Right forelimb (tissue), 1 donor: ENCODE results near the gene JAM2.
A peak's percentile ranks its signal among the peaks of the same experiment; 100 is the strongest.
"Not testable (repeated sequence)": the region's sequence is repeated elsewhere in the genome, so short reads cannot be mapped to it uniquely, and the experiment has no call there.

ENCODE experiments used
- DNase-seq: peaks from one replicate; pipeline ENCODE4 v3.0.0-alpha.2; 2018

Gene JAM2, protein sequence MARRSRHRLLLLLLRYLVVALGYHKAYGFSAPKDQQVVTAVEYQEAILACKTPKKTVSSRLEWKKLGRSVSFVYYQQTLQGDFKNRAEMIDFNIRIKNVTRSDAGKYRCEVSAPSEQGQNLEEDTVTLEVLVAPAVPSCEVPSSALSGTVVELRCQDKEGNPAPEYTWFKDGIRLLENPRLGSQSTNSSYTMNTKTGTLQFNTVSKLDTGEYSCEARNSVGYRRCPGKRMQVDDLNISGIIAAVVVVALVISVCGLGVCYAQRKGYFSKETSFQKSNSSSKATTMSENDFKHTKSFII

DNA sequence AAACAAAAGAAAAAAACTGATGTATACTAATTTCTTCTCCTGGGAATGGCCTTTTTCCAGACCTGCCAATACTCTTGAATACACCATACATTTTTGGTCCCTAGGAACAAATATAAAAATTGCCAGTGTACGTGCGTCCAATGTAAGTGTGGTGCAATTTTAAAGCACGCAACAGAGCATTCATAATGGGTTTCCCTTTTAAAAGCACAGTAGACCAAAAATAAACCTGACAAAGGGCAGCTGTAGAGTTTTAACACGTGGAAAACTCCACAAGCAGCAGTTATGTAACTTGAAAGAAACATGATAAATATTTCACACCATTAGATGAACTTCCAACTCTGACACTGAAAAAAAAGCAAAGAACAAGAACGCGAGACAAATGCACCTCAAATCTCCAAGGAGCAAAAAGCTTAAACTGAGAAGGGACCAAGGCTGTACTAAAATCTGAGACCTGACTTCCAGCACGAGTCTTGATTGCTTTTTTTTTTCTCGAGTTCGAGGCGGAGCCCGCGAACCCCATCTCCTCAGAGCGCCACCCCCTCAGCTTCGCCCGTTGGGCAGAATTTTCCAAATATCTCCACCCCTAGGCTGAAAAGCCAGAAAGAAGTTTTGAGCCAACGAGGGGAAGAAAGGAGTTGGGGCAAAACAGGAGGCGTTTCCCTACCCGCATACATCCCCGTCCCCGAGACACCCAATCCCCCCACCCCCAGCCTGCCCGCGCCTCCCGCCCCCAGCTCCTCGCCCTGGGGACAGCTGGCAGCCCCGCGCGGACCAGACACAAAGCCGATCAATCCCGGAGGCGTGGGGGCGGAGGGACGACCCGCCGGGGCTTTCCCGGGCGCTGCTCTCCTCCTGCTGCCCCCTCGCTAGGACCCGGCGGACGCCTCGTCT is at the start of gene JAM2:
Gene JAM2 (plus strand): TSS at position 599 of the 891 bp plus-strand sequence. CDS start 564 bp downstream, outside the sequence.
- no peak for DNase-seq

DNA sequence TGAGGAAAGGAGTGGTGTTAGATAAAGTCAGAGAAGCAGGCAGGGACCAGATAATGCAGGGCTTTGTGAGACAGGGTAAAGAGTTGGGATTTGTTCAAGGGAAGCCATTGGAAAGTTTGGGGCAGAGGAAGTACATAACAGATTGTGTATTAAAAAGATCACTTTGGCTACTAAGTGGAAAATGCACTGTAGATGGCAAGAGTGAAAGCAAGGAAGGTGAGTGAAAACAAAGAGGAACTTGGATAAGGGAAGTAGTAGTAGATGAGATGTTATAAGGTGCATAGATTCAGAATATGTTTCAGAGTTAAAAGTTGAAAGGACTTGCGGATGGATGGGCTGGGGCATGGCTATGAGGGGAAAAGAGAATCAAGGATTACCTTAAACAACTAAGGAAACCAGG is 49.2 kb upstream of the JAM2 start:
- DNase-seq: no peak

DNA sequence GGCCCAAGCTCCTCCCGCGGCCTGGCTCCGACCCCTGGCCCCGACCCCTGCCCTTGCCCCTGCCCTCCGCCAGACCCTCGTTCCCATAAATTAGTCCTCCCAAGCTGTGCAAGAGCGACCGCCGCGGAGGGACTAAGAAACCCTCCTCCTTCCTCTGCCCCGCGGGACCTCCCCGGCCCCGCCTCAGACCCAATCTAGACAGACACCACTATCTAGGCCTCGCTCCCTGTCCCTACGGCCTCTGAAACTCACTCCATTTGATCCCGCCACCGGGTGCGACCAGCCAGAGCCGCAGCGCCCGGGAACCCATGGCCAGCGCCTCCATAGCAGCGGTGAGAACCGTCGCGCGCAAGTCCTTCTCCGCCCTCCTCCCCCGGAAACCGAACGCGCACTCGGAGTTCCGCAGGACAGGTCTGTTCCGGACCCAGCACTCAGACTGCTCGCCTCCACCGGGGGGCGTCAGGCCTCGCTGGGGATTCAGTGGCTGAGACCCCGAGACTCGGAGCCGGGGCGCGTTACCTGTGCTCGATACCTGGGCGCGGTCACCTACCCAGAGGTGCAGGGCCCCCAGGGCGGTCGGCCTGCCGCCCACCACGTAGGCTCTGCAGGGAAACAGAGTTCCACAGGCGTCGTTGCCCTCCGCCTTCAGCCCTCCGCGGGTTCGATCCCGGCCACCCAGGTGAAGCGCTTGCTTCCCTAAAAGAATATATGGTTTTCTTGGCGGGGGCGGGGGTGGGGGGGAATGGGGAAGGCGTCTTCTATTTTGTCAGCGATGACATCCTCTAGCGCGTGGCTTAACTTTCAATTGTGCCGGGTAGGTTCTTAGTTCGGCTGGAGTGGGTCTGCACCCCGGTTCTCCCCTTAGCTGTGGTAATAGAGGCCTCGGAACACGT is 31.7 kb upstream of the JAM2 start, which contains the start of gene MRPL39:
Gene MRPL39 (minus strand): TSS at position 331 of the 893 bp plus-strand sequence. CDS start 6 bp downstream, at position 325.
- DNase-seq: peak; percentile 93

DNA sequence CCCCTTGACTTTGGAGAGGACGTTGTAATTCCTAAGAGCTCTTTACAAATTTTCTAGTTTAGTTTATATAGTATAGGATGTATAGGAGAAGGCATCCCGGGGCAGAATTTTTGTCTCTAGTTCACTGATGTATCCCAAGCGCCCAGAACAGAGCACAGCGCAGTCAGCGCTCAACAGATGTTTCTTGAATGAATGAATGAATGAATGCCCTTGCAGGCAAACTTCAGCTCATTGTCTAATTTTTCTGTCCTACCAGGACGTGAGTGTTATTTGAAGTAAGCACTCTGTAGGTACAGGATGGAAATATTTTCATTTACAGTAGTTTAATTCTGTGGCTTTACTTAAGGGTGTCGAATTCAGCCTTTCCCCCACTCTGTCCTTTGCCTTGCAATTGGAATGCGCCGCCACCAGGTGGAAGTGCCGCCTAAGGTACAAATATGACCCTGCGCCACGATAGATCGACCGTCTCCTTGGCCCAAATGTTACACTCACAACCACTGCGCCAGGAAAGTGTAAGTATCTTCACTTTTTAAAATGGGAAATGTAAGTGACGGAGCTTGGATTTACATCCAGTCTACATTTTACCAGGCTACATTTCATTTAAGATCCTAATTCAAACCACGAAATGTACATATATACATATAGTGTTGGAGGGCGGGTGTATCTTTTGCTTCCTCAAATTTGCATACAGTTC is 30.9 kb upstream of the JAM2 start:
- peak; percentile 83 for DNase-seq

DNA sequence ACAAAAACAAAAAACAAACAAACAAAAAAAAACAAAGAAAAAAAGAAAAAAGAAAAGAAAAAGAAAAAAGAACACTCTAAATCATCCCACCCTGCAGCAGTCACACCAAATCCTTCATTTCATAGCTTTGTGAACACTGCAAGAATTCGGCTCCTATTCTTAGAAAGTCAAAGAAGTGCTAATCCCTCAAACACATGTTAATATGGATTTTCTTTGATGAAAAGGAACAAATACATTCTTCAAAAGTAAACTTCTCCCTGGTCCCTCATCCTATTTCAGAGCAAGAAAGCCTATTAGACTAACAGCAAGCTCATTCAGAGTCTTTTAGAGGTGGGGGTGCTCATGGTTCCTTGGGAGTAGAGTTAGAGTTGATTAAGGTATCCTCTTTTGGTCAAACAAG is 24.6 kb upstream of the JAM2 start:
- DNase-seq: no peak

GRCh38 chr21:25615880-25616279 is 23.2 kb upstream of the JAM2 start:
- DNase-seq: no peak

DNA sequence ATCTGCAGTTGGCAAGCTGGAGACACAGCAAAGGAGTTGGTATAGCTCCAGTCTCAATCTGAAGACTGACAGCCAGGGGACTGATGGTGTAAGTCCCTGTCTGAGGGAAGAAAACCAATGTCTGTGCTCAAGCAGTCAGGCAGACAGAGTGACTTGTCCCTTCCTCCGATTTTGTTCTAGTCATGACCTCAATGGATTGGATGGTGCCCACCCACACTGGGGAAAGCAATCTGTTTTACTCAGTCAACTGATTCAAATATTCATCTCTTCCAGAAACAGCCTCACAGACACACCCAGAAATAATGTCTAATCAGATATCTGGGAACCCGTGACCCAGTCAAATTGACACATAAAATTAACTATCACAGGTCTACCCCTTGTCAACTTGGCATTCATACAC is 19.9 kb upstream of the JAM2 start:
- no peak for DNase-seq

DNA sequence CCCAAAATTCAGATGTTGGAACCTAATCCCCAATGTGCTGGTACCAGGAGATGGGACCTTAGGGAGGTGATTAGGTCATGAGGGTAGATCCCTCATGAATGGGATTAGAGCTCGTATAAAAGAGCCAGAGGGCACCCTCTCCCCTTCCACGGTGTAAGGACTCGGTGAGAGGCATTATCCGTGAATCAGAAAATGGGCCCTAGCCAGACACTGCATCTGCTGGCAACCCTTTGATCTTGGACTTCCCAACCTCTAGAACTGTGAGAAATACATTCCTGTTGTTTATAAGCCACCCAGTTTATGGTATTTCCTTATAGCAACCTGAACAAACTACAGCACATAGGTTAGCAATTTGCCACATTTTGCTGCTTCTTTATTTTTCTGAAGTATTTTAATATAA is 14.5 kb upstream of the JAM2 start:
- no peak for DNase-seq

DNA sequence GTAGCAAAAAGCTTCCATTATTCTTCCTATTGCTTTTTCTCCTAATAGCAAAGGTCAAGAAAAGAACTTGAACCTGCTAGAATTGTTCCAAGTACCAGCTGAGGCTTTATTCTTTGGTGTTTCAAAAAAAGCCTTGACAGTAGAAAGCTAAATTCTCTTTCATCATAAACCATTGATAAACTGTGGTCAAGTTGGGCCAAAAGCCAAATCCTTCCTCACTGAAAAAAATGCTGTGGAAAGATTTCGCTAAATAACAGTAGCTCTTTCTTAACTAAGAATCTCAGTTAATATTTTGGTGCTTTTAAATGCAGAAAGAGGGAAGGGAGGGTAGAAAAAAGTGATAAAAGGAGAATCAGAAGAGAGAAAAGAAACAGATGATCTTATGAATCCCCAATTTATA is 14.0 kb upstream of the JAM2 start:
- DNase-seq: no peak

- DNase-seq: not testable (repeated sequence)
Observed at GRCh38 chr21:25625776-25626555, 13.1 kb upstream of the JAM2 start.

- no peak for DNase-seq
Observed at GRCh38 chr21:25626757-25627156, 12.3 kb upstream of the JAM2 start.

GRCh38 chr21:25632296-25632695 is 6.8 kb upstream of the JAM2 start:
- DNase-seq: no peak

GRCh38 chr21:25635310-25635709 is 3.7 kb upstream of the JAM2 start:
- no peak for DNase-seq

DNA sequence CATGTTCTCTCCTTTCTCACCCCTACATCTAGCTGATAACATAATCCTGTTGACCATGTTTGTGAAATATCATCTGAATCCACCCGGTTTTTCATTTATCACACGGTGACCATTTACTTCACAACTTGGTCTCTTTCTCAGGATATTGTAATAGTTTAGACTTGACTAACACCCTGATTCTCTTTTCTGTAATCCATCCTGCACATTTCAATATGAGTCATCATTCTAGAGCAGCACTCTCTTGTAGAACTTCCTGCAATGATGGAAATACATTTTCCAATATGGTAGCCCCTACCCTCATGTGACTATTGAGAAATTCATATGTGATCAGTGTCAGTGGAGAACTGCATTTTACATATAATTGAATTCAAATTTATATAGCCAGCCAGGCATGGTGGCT is 2.3 kb upstream of the JAM2 start:
- DNase-seq: no peak

DNA sequence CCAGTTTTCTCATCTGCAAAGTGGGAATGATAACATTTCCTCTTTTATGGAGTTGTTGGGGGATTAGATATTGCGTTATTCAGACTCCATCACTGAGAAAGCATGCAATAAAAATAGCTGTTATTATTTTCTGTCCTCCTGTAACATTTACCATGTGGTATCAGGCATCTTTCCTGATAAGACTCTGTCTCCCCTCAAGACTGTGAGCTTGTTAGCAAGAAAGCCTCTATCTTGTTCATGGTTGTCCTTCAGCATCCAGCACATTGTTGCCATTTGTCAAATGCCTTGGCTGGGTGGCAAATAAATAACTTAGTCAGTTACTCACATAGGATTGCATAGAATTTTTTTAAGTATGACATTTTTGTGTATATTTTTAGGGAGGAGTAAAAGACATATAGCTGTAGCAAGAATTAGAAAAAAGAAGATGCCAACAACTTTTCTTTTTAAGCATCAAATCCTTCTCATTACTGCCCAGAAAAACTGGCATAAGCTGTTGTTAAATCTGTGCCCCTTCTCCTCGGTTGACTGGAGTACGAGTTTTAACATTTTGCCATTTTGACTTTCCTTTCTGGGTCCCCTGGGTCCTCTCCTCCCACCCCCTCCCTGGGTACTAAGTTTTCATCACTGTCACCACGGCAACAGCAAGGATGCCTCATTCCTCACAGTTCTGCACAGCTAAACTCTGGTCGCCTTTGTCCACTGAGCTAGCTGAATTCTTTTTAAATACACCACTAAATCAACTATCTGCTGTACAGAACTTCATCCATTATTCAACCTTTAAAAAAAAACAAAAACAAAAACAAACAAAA is 1.0 kb upstream of the JAM2 start:
- no peak for DNase-seq

GRCh38 chr21:25639551-25640201 is 618 bp downstream of the JAM2 start:
- peak; percentile 80 for DNase-seq

DNA sequence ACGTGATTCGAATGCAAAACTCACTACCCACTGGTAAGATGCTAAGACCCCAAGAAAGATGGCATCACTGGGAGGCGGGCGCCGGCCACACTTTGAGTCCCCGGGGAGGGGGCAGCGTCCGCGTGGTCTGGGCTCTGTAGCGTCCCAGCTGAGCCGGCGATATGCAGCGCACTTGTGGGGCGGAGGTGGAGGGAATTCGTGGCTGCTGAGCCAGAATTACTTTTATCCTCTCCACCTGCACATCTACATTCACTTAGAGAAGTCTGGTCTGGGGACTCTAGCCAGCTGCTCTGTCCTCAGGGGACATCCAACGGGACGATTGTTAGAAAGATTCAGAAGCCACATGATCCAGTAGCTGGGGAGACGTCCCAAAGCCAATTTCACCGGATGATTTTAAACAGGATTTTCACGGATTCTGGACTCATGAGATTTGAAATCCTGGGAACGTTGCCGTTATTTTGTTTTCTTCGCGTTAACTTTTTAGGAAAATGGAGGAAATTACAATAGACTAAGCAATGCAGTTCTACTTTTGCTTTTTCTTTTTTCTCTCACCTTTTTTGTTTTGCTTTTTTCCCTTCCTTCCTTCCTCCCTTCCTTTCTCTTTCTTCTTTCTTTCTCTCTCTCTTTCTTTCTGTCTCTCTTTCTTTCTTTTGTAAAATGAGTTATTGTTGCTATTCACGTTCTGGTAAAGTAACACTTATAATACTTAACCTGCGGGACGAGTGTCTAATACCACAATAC is 1.3 kb downstream of the JAM2 start:
- peak; percentile 63 for DNase-seq

GRCh38 chr21:25640943-25641292 is 1.9 kb downstream of the JAM2 start:
- DNase-seq: no peak

DNA sequence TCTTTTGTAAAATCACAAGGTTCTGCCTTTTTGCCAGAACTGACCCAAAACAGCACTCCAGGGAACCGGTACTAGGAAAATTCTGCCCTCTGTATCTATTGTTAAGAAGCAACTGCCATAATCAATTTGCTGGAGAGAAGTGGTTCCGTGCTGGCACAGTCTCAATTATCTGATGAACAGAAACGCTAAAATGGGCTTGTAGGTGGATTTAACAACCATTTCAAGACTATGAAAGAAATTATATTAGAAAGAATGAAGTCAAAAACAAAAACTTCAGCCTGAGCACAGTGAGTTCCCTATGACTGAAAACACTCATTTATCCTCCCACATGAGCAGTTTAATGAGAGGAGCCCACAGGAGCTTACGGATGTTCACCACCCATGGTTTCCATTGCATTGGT is 4.4 kb downstream of the JAM2 start:
- DNase-seq: no peak
